ENCODE data around the gene FHOD3. TPM values are rescaled to one million over a fixed set of nuclear protein-coding genes. Genes with fewer than 3 reads are reported as not detected.

FHOD3 gene
- total and polyA plus RNA-seq, 4 donors = 0.57 to 1.3 (median 1.2) TPM; not detected in 1

GRCh38 chr18:36408606-36409005, 111.1 kb downstream of the FHOD3 start (continued):
- TF ChIP-seq TAF1 (conservative IDR thresholded peaks at IDR 0.05) = no peak

DNA sequence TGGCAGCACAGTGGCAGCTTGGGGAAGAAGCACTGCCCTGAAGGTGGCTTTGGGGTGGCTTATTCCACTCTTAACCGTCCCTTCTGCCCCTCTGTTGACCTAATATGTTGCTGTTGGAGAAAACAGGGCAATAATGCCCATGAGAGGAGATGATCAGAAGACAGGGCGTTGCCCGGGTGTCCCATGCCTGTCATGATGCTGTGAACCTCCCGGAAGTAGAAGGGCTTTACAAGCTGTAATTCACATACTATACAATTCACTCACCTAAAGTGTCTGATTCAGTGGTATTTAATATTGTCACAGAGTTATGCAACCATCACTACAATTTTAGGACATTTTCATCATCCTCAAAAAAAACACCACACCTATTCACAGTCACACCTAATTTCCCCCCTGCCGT, 112.3 kb downstream of the FHOD3 start:
- H3K36me3 ChIP-seq (ENCODE audit: control insufficient read depth in 4 of 4, insufficient read depth in 3 of 4, low read depth in 1 of 4, low read length in 3 of 4) = peaks cover 0 to 1% (median 0%) of the 10 kb centered on the region in 4 donors
- WGBS = 75% methylated on average over 5 of the region's 5 CpGs
- no peak overlapping the region for H3K27ac ChIP-seq (ENCODE audit: low read depth in 1 of 2, low read length in 2 of 2)
- TF ChIP-seq HNF4A (conservative IDR thresholded peaks at IDR 0.05) = no peak
- TF ChIP-seq RAD21 (IDR thresholded peaks at IDR 0.05) = no peak
- TF ChIP-seq, protein P1, sequence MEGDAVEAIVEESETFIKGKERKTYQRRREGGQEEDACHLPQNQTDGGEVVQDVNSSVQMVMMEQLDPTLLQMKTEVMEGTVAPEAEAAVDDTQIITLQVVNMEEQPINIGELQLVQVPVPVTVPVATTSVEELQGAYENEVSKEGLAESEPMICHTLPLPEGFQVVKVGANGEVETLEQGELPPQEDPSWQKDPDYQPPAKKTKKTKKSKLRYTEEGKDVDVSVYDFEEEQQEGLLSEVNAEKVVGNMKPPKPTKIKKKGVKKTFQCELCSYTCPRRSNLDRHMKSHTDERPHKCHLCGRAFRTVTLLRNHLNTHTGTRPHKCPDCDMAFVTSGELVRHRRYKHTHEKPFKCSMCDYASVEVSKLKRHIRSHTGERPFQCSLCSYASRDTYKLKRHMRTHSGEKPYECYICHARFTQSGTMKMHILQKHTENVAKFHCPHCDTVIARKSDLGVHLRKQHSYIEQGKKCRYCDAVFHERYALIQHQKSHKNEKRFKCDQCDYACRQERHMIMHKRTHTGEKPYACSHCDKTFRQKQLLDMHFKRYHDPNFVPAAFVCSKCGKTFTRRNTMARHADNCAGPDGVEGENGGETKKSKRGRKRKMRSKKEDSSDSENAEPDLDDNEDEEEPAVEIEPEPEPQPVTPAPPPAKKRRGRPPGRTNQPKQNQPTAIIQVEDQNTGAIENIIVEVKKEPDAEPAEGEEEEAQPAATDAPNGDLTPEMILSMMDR (IDR thresholded peaks at IDR 0.05; ENCODE audit: low read depth, low read length, missing input control) = no peak
- TF ChIP-seq, protein P2, sequence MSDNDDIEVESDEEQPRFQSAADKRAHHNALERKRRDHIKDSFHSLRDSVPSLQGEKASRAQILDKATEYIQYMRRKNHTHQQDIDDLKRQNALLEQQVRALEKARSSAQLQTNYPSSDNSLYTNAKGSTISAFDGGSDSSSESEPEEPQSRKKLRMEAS (IDR thresholded peaks at IDR 0.05) = no peak
- TF ChIP-seq FOXA2 (IDR thresholded peaks at IDR 0.05) = no peak
- TF ChIP-seq EGR1 (IDR thresholded peaks at IDR 0.05; ENCODE audit: low read depth in 2 of 2) = no peak
- TF ChIP-seq RXRA (IDR thresholded peaks at IDR 0.05) = no peak
- TF ChIP-seq SP1 (IDR thresholded peaks at IDR 0.05) = no peak
- TF ChIP-seq, protein P3, sequence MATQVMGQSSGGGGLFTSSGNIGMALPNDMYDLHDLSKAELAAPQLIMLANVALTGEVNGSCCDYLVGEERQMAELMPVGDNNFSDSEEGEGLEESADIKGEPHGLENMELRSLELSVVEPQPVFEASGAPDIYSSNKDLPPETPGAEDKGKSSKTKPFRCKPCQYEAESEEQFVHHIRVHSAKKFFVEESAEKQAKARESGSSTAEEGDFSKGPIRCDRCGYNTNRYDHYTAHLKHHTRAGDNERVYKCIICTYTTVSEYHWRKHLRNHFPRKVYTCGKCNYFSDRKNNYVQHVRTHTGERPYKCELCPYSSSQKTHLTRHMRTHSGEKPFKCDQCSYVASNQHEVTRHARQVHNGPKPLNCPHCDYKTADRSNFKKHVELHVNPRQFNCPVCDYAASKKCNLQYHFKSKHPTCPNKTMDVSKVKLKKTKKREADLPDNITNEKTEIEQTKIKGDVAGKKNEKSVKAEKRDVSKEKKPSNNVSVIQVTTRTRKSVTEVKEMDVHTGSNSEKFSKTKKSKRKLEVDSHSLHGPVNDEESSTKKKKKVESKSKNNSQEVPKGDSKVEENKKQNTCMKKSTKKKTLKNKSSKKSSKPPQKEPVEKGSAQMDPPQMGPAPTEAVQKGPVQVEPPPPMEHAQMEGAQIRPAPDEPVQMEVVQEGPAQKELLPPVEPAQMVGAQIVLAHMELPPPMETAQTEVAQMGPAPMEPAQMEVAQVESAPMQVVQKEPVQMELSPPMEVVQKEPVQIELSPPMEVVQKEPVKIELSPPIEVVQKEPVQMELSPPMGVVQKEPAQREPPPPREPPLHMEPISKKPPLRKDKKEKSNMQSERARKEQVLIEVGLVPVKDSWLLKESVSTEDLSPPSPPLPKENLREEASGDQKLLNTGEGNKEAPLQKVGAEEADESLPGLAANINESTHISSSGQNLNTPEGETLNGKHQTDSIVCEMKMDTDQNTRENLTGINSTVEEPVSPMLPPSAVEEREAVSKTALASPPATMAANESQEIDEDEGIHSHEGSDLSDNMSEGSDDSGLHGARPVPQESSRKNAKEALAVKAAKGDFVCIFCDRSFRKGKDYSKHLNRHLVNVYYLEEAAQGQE (IDR thresholded peaks at IDR 0.05) = no peak
- no peak for TF ChIP-seq GABPA (IDR thresholded peaks at IDR 0.05 in 1 of 2, conservative IDR thresholded peaks at IDR 0.05 in 1 of 2)
- no peak for TF ChIP-seq FOXA1 (IDR thresholded peaks at IDR 0.05)
- no peak for TF ChIP-seq TAF1 (conservative IDR thresholded peaks at IDR 0.05)
- TF ChIP-seq NR2F2 (IDR thresholded peaks at IDR 0.05) = no peak
- TF ChIP-seq ZBTB33 (IDR thresholded peaks at IDR 0.05) = no peak
- no peak overlapping the region for H3K4me3 ChIP-seq (ENCODE audit: low read depth in 1 of 3, low read length in 3 of 3)
- H3K27me3 ChIP-seq (ENCODE audit: control insufficient read depth in 4 of 4, insufficient read depth in 4 of 4, low read length in 3 of 4) = no peaks in the 10 kb centered on the region
- H3K9me3 ChIP-seq (ENCODE audit: control insufficient read depth in 4 of 4, low read length in 3 of 4) = no peaks in the 10 kb centered on the region
- no peak overlapping the region for H3K9ac ChIP-seq (ENCODE audit: low read depth in 1 of 2, low read length in 2 of 2)
- H3K4me1 ChIP-seq (ENCODE audit: control insufficient read depth in 4 of 4, insufficient read depth in 4 of 4, low read length in 3 of 4) = no peaks in the 10 kb centered on the region
- DNase-seq (ENCODE audit: low spot score) = no peak

DNA sequence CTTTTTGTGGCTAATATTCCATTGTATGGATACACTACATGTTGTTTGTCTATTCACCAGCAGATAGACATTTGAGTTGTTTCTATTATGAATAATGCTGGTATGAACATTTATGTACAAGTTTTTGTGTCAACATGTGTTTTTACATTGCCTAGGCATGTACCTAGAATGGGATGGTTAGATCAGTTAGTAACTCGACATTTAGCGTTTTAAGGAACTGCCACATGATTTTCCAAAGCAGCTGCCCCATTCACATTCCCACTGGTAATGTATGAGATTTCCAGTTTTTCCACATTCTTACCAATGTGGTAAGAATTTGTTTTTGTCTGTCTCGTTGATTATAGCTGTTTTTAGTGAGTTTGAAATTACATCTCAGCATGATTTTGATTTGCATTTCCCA, 112.8 kb downstream of the FHOD3 start:
- Histone ChIP-seq H3K4me1 (ENCODE audit: control insufficient read depth in 4 of 4, insufficient read depth in 4 of 4, low read length in 3 of 4) (no peaks in the 10 kb centered on the region), H3K27me3 (ENCODE audit: control insufficient read depth in 4 of 4, insufficient read depth in 4 of 4, low read length in 3 of 4) (no peaks in the 10 kb centered on the region), H3K4me3 (ENCODE audit: low read depth in 1 of 3, low read length in 3 of 3) (no peak overlapping the region), H3K9ac (ENCODE audit: low read depth in 1 of 2, low read length in 2 of 2) (no peak overlapping the region), H3K36me3 (ENCODE audit: control insufficient read depth in 4 of 4, insufficient read depth in 3 of 4, low read depth in 1 of 4, low read length in 3 of 4) (peaks cover 0 to 1% (median 0%) of the 10 kb centered on the region in 4 donors), H3K27ac (ENCODE audit: low read depth in 1 of 2, low read length in 2 of 2) (no peak overlapping the region), H3K9me3 (ENCODE audit: control insufficient read depth in 4 of 4, low read length in 3 of 4) (no peaks in the 10 kb centered on the region)
- 87% methylated on average over 3 of the region's 3 CpGs for WGBS
- DNase-seq (ENCODE audit: low spot score) = no peak
- TF ChIP-seq SP1 (IDR thresholded peaks at IDR 0.05) = no peak
- TF ChIP-seq, protein P4, sequence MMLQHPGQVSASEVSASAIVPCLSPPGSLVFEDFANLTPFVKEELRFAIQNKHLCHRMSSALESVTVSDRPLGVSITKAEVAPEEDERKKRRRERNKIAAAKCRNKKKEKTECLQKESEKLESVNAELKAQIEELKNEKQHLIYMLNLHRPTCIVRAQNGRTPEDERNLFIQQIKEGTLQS (IDR thresholded peaks at IDR 0.05) = no peak
- TF ChIP-seq ZBTB33 (IDR thresholded peaks at IDR 0.05) = no peak
- no peak for TF ChIP-seq HNF4A (conservative IDR thresholded peaks at IDR 0.05)
- no peak for TF ChIP-seq GABPA (IDR thresholded peaks at IDR 0.05 in 1 of 2, conservative IDR thresholded peaks at IDR 0.05 in 1 of 2)
- TF ChIP-seq, protein P1 (IDR thresholded peaks at IDR 0.05; ENCODE audit: low read depth, low read length, missing input control) = no peak
- no peak for TF ChIP-seq JUND (IDR thresholded peaks at IDR 0.05)
- TF ChIP-seq, protein P2 (IDR thresholded peaks at IDR 0.05) = no peak
- no peak for TF ChIP-seq RAD21 (IDR thresholded peaks at IDR 0.05)
- no peak for TF ChIP-seq RXRA (IDR thresholded peaks at IDR 0.05)
- no peak for TF ChIP-seq FOXA2 (IDR thresholded peaks at IDR 0.05)
